ENCODE data around the gene L3MBTL1. TPM values are rescaled to one million over a fixed set of nuclear protein-coding genes. Genes with fewer than 3 reads are reported as not detected.

L3MBTL1 gene
- total RNA-seq, 1 experiment from 2014 or later = 21.6 TPM

- TF ChIP-seq CTCF (IDR thresholded peaks at IDR 0.05 in 2 of 3, conservative IDR thresholded peaks at IDR 0.05 in 1 of 3; ENCODE audit: borderline replicate concordance in 1 of 3, insufficient read depth in 1 of 3, low read depth in 2 of 3, low read length in 2 of 3) (no peak), EZH2 (IDR thresholded peaks at IDR 0.05) (no peak), SRF (IDR thresholded peaks at IDR 0.05; ENCODE audit: low read depth) (no peak), SP1 (IDR thresholded peaks at IDR 0.05; ENCODE audit: low read depth) (no peak), JUND (IDR thresholded peaks at IDR 0.05) (no peak), CEBPB (IDR thresholded peaks at IDR 0.05; ENCODE audit: low read depth) (no peak), ZFX (IDR thresholded peaks at IDR 0.05) (no peak), MAX (IDR thresholded peaks at IDR 0.05) (no peak)
Observed at GRCh38 chr20:43511879-43512278, 4.4 kb downstream of the L3MBTL1 start (continued).

GRCh38 chr20:43513372-43513930 lies 6.0 kb downstream of the L3MBTL1 start:
- Histone ChIP-seq H3K9me3 (ENCODE audit: control insufficient read depth in 1 of 2, insufficient read depth in 1 of 2, low read depth in 1 of 2, low read length in 2 of 2) (no peaks in the 10 kb centered on the region), H3K9me2 (ENCODE audit: insufficient read depth) (no peaks in the 10 kb centered on the region), H3K36me3 (ENCODE audit: control insufficient read depth in 1 of 2, insufficient read depth in 2 of 2, low read length in 2 of 2) (no peaks in the 10 kb centered on the region), H3K4me2 (ENCODE audit: low read length) (peak overlapping the region; percentile 74), H3K4me1 (ENCODE audit: control insufficient read depth in 1 of 2, insufficient read depth in 2 of 2, low read length in 2 of 2) (peaks cover 6 to 12% of the 10 kb centered on the region in 2 experiments; a peak in 3 of 4 replicates), H2AFZ (ENCODE audit: low read depth, low read length, poor library complexity, severe bottlenecking) (no peak overlapping the region), H3K79me2 (ENCODE audit: insufficient read depth, low read length) (no peaks in the 10 kb centered on the region), H3K27ac (ENCODE audit: low read depth, low read length) (peak overlapping the region; percentile 42), H3K27me3 (ENCODE audit: insufficient read depth, low read length) (no peaks in the 10 kb centered on the region), H3K4me3 (replicated peaks in 1 of 2; ENCODE audit: low read depth in 1 of 2, low read length in 2 of 2) (peak overlapping the region; percentile 53 to 63), H4K20me1 (ENCODE audit: insufficient read depth) (no peaks in the 10 kb centered on the region), H3K9ac (ENCODE audit: low read length) (peak overlapping the region; percentile 61)
- ATAC-seq (peak; percentile 4; the same call in 1 of the 2 replicates), DNase-seq (ENCODE audit: low read depth, low spot score) (no peak)
- TSS peak; percentile 69 for BruUV-seq (replicated peaks)
- ChIA-PET CTCF (interaction anchor here (1.0 kb wide), 1 partner anchor 65 kb away, joined by 4 read pairs; no protein-coding TSS in a partner anchor), POLR2A (interaction anchor here (2.9 kb wide), 1 partner anchor 56 kb away, joined by 22 read pairs; the partner anchor contains the start of gene SRSF6), RAD21 (ENCODE audit: low non-redundant PET in 1 of 2, low total read pairs in 2 of 2, uncharacterized antibody in 2 of 2, unreplicated experiment in 2 of 2) (no interaction called here)
- intact Hi-C loops (cut with micrococcal nuclease) = no loop called here
- TF ChIP-seq CBX3 (IDR thresholded peaks at IDR 0.05; ENCODE audit: low read depth) = no peak
- no peak for TF ChIP-seq JUND (IDR thresholded peaks at IDR 0.05)
- no peak for TF ChIP-seq CEBPB (IDR thresholded peaks at IDR 0.05; ENCODE audit: low read depth)
- no peak for TF ChIP-seq SIN3A (IDR thresholded peaks at IDR 0.05; ENCODE audit: low read depth)
- no peak for TF ChIP-seq ZBTB33 (IDR thresholded peaks at IDR 0.05; ENCODE audit: extremely low read depth, insufficient replicate concordance, low read length)
- TF ChIP-seq ZNF274 (IDR thresholded peaks at IDR 0.05; ENCODE audit: low read depth, low read length) = no peak
- no peak for TF ChIP-seq EGR1 (IDR thresholded peaks at IDR 0.05; ENCODE audit: low read depth)
- TF ChIP-seq MAX (IDR thresholded peaks at IDR 0.05) = no peak
- TF ChIP-seq EZH2phosphoT487 (IDR thresholded peaks at IDR 0.05; ENCODE audit: borderline replicate concordance) = no peak
- TF ChIP-seq POLR2A (IDR thresholded peaks at IDR 0.05; ENCODE audit: borderline replicate concordance, extremely low read depth, insufficient read depth, insufficient read length) = no peak
- no peak for TF ChIP-seq EZH2 (IDR thresholded peaks at IDR 0.05)
- no peak for TF ChIP-seq ELF1 (IDR thresholded peaks at IDR 0.05; ENCODE audit: borderline replicate concordance, low read depth)
- TF ChIP-seq REST (IDR thresholded peaks at IDR 0.05; ENCODE audit: low read depth) = no peak
- no peak for TF ChIP-seq TCF7L2 (IDR thresholded peaks at IDR 0.05; ENCODE audit: borderline replicate concordance, extremely low read depth, insufficient read depth, insufficient read length)

All from HCT116 (cell line).